ENCODE measurements around the gene INS. TPM values are rescaled to one million over a fixed set of nuclear protein-coding genes. Genes with fewer than 3 reads are reported as not detected.

The INS gene
- total RNA-seq, 1 donor, result not detected

GRCh38 chr11:2155511-2155910 is 5.5 kb downstream of the INS start:
- H3K4me3 ChIP-seq (ENCODE audit: low read depth, low read length), result no peak overlapping the region
- no peak for TF ChIP-seq CTCF (IDR thresholded peaks at IDR 0.05; ENCODE audit: insufficient read depth, low read length)
- DNase-seq (ENCODE audit: low read depth), result no peak

DNA sequence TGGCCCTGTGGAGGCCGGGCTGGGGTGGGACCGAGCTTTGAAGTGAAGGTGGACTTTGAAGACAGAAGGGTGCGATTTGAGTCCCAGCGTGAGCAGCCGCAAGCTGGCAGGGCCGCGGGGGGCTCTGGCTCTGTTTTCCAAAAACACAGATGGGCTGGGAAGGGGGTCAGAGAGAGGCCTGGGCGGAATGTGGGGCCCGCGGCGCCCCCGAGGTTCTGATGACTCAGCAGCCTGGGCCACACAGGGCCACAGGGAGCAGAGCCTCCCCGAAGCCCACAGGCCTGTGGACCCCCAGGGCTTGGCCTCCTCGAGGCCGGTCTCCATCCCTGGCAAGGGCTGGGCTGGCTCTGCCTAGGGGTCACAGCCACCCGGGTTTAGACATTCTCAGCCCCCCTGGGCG is 6.1 kb downstream of the INS start:
- no peak overlapping the region for H3K4me3 ChIP-seq (ENCODE audit: low read depth, low read length)
- TF ChIP-seq CTCF (IDR thresholded peaks at IDR 0.05; ENCODE audit: insufficient read depth, low read length), result no peak
- no peak for DNase-seq (ENCODE audit: low read depth)

GRCh38 chr11:2154195-2154585 is 6.8 kb downstream of the INS start:
- H3K4me3 ChIP-seq (ENCODE audit: low read depth, low read length), result no peak overlapping the region
- no peak for TF ChIP-seq CTCF (IDR thresholded peaks at IDR 0.05; ENCODE audit: insufficient read depth, low read length)
- no peak for DNase-seq (ENCODE audit: low read depth)

DNA sequence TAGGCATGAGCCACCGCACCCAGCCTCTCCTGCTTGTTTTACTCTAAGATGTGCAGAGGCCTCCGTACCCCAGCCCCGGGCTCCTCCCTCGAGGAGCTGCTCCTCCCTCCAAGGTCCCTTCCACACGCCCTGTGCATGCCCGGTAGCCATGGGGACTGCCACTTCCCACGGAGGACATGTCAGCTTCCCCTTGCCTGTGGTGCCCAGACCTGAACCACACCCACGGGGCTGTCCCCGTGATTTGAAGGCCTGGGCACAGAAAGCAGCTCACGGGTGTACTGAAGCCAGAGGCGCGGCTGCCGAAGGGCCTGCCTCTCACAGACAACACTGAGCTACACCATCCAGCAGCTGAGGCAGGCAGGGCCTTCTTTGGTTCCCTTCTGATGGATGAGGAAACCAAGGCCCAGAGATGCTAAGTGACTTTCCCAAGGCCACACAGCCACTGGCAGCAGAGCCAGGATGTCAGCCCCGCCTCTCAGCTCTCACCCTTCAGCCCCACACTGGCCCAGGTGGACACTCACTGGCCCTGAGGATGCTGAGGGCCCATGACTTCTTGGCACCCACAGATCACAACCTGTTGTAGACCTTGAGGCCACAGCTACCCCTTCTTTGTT is 7.3 kb downstream of the INS start:
- no peak for DNase-seq (ENCODE audit: low read depth)
- no peak for TF ChIP-seq CTCF (IDR thresholded peaks at IDR 0.05; ENCODE audit: insufficient read depth, low read length)
- H3K4me3 ChIP-seq (ENCODE audit: low read depth, low read length), result no peak overlapping the region

DNA sequence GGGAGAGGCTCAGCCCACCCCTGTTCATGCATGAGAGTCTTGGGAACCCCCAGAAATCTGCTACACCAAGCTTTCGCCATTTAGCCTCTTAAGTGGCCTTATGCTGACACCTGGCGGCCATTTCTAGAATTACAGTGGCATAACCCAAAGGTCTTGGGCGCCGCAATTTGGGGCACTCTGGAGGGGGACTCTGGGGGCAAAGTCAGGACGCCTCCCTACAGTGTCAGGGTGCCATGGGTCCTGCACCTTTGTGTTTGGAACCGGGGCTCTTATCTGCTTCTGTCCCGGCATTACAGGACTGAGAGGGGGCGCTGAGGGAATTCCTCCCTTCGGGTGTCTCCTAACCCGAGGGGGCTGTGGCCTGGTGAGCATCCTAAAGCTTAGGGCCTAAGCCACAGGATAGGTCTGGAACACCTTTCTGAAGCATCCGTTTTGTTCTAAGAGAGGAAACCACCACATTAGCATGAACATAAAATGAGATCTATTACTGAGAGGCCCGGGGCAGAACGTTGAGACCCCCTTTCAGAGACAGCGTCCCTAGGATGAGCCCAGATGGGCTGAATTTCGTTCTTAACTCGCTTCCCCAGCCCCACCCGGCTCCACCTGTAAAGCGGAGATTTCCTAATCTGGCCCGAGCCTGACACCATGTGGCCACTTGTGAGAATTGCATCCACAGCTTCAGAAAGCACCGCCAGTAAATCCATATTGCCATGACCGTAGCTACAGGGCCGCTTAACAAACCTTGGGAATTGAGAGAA is 9.3 kb downstream of the INS start:
- peak; percentile 72 for DNase-seq (ENCODE audit: low read depth)
- TF ChIP-seq CTCF (IDR thresholded peaks at IDR 0.05; ENCODE audit: insufficient read depth, low read length), result peak; percentile 79

DNA sequence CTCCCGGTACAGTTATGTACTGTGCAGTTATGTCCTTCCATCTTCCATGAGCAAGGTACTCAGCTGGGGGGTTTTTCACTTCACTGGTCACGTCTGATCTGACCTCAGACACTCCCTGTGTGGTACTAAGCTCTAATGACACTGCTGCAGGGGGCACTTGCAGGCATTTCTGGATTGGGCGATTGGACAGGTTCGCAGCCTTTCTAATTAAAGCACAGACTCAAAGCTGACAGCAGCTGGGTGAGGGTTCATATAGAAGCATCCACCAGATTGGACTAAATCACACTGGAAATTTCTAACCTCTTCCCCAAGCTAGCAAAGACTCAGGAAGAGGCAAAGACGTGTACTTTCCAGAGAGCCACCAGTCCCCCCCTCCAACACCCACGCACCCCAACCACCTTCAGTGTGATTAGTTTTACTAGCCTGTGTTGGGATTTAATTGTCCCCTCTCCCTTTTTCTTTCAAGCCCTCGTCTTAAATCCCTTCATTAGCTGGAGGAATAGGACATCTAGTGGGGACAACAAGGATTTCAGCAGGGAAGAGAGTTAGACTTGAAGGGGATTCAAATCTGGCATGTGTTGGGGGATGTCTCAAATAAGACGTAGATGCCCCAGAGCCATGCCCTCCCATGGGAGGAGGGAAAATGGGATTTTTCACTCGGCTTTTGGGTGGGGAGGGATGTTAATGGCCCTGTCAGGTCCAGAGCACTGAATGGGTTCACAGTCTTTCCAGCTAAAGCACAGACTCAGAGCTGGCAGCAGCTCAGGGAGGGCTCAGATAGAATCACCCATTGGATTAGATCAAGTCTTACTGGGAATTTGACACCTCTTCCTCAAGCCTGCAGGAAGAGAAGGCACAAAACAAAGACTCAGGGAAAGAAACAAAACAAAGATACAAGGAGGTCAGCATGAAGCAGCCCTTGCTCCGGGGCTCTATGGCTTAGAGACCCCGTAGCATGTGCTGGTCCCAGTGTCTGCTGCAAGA is 10.9 kb downstream of the INS start:
- DNase-seq (ENCODE audit: low read depth), result peak; percentile 60
- no peak overlapping the region for H3K4me3 ChIP-seq (ENCODE audit: low read depth, low read length)
- TF ChIP-seq CTCF (IDR thresholded peaks at IDR 0.05; ENCODE audit: insufficient read depth, low read length), result peak; percentile 58

More for the DNA sequence above, 9.3 kb downstream of the INS start:
- H3K4me3 ChIP-seq (ENCODE audit: low read depth, low read length), result no peak overlapping the region
